HCT116 (cell line): ENCODE data around the gene SUMO4. TPM values are rescaled to one million over a fixed set of nuclear protein-coding genes. Genes with fewer than 3 reads are reported as not detected.

ENCODE experiments used
- ATAC-seq: fragments of 200-7000 bp; cut with Tn5 transposase; 2 replicates; pipeline ENCODE4 v1.9.1; 2020; ENCODE audit warnings: mild to moderate bottlenecking, moderate library complexity
- BruUV-seq: library from RNA; stranded (reverse); fragments of 400-500 nt; replicated peaks from 2 replicates; lab custom pipeline; 2021; lab: Mats Ljungman, UMichigan
- CTCF ChIA-PET: fragments of 300-600 bp; sonication (Branson Sonifier 250); formaldehyde crosslinking; loops from one replicate; lab custom pipeline; 2021; ENCODE audit warnings: antibody characterized with exemption; lab: Charles Lee
- POLR2A ChIA-PET: fragments of 300-600, 350-600 bp; sonication (Branson Sonifier 250); formaldehyde crosslinking; loops from one replicate; lab custom pipeline; 2021; ENCODE audit warnings: antibody characterized with exemption; lab: Charles Lee
- RAD21 ChIA-PET, 2 experiments: fragments of 300-600 bp; sonication (Branson Sonifier 250); formaldehyde crosslinking; loops; one replicate each; lab custom pipeline; 2023; ENCODE audit warnings: low total read pairs in 2 of 2; ENCODE audit not compliant: uncharacterized antibody in 2 of 2, unreplicated experiment in 2 of 2, low non-redundant PET in 1 of 2; lab: Charles Lee
- DNase-seq: peaks from one replicate; pipeline ENCODE4 v3.0.0-alpha.2; 2010; ENCODE audit warnings: low read depth, low spot score
- H2AFZ ChIP-seq: fragments of 200-600 bp; shearing (Covaris generic), sonication (generic); 2 replicates; pipeline ENCODE4 v1.6.1; 2017; ENCODE audit warnings: low read depth, mixed run types, mixed read lengths, antibody characterized with exemption, low read length; ENCODE audit not compliant: poor library complexity, severe bottlenecking
- H3K27ac ChIP-seq: 2 replicates; pipeline ENCODE4 v1.5.1; 2012; ENCODE audit warnings: low read depth, low read length
- H3K27me3 ChIP-seq: fragments of 200-600 bp; sonication (generic); 2 replicates; pipeline ENCODE4 v1.6.1; 2016; ENCODE audit warnings: mixed run types, low read length, mixed read lengths; ENCODE audit not compliant: insufficient read depth
- H3K36me3 ChIP-seq, 2 experiments: fragments of 200-500 bp in 1 of 2; fragments of 200-600 bp in 1 of 2; sonication (Bioruptor generic) in 1 of 2; sonication (generic) in 1 of 2; 2 replicates each; pipeline versions ENCODE4 v1.5.1 to v1.6.1; 2014 to 2016; ENCODE audit warnings: low read length in 2 of 2, inconsistent platforms in 1 of 2, mixed read lengths in 1 of 2, mixed run types in 1 of 2; ENCODE audit not compliant: insufficient read depth in 2 of 2, control insufficient read depth in 1 of 2
- H3K4me1 ChIP-seq, 2 experiments: fragments of 200-600 bp in 1 of 2; sonication (generic) in 1 of 2; 2 replicates each; pipeline versions ENCODE4 v1.5.1 to v1.6.1; 2012 to 2017; ENCODE audit warnings: low read length in 2 of 2, inconsistent platforms in 1 of 2, mild to moderate bottlenecking in 1 of 2, mixed read lengths in 1 of 2, mixed run types in 1 of 2, moderate library complexity in 1 of 2; ENCODE audit not compliant: insufficient read depth in 2 of 2, control insufficient read depth in 1 of 2
- H3K4me2 ChIP-seq: fragments of 200-600 bp; sonication (generic); 2 replicates; pipeline ENCODE4 v1.6.1; 2017; ENCODE audit warnings: mixed run types, low read length, mixed read lengths
- H3K4me3 ChIP-seq, 2 experiments: fragments of 200-600 bp in 1 of 2; sonication (generic) in 1 of 2; replicated peaks in 1 of 2; 2 replicates each; pipeline ENCODE4 v1.5.1; 2011 to 2016; ENCODE audit warnings: low read length in 2 of 2, control low read depth in 1 of 2, low read depth in 1 of 2, mild to moderate bottlenecking in 1 of 2, mixed read lengths in 1 of 2, mixed run types in 1 of 2
- H3K79me2 ChIP-seq: fragments of 200-600 bp; sonication (generic); 2 replicates; pipeline ENCODE4 v1.6.1; 2017; ENCODE audit warnings: mild to moderate bottlenecking, mixed run types, low read length, moderate library complexity, mixed read lengths; ENCODE audit not compliant: insufficient read depth
- H3K9ac ChIP-seq: fragments of 200-600 bp; sonication (generic); 2 replicates; pipeline ENCODE4 v1.6.1; 2016; ENCODE audit warnings: low read length, mixed read lengths
- H3K9me2 ChIP-seq: fragments of 200-600 bp; sonication (generic), shearing (Covaris generic); 2 replicates; pipeline ENCODE4 v1.6.1; 2017; ENCODE audit warnings: mixed run types, mild to moderate bottlenecking, moderate library complexity; ENCODE audit not compliant: insufficient read depth
- H3K9me3 ChIP-seq, 2 experiments: fragments of 200-500 bp in 1 of 2; fragments of 200-600 bp in 1 of 2; sonication (Bioruptor generic) in 1 of 2; sonication (generic) in 1 of 2; 2 replicates each; pipeline ENCODE4 v1.6.1; 2014 to 2017; ENCODE audit warnings: low read length in 2 of 2, mixed read lengths in 2 of 2, inconsistent platforms in 1 of 2, low read depth in 1 of 2, mild to moderate bottlenecking in 1 of 2, mixed run types in 1 of 2, moderate library complexity in 1 of 2; ENCODE audit not compliant: control insufficient read depth in 1 of 2, insufficient read depth in 1 of 2
- H4K20me1 ChIP-seq: fragments of 200-600 bp; sonication (generic), shearing (Covaris generic); 2 replicates; pipeline ENCODE4 v1.6.1; 2017; ENCODE audit warnings: mixed run types, mild to moderate bottlenecking, moderate library complexity; ENCODE audit not compliant: insufficient read depth
- ATF3 ChIP-seq: IDR thresholded peaks from 2 replicates; pipeline ENCODE4 v1.6.1; 2012
- CBX3 ChIP-seq: IDR thresholded peaks from 2 replicates; pipeline ENCODE4 v1.6.1; 2012; ENCODE audit warnings: low read depth
- CEBPB ChIP-seq: IDR thresholded peaks from 2 replicates; pipeline ENCODE4 v1.6.1; 2012; ENCODE audit warnings: low read depth
- CTCF ChIP-seq, 3 experiments: fragments of 200-600 bp in 1 of 3; sonication (generic) in 1 of 3; IDR thresholded peaks in 2 of 3; conservative IDR thresholded peaks in 1 of 3; 2 replicates each; pipeline ENCODE4 v1.5.1; 2012 to 2017; ENCODE audit warnings: low read depth in 2 of 3, low read length in 2 of 3, antibody characterized with exemption in 1 of 3, borderline replicate concordance in 1 of 3, control low read depth in 1 of 3, mild to moderate bottlenecking in 1 of 3, mixed read lengths in 1 of 3, mixed run types in 1 of 3, moderate library complexity in 1 of 3; ENCODE audit not compliant: insufficient read depth in 1 of 3
- EGR1 ChIP-seq: IDR thresholded peaks from 2 replicates; pipeline ENCODE4 v1.6.1; 2012; ENCODE audit warnings: low read depth
- EZH2 ChIP-seq: fragments of 200-600 bp; sonication (generic); IDR thresholded peaks from 2 replicates; pipeline ENCODE4 v1.6.1; 2017; ENCODE audit warnings: antibody characterized with exemption, mixed run types
- EZH2phosphoT487 ChIP-seq: fragments of 200-600 bp; IDR thresholded peaks from 2 replicates; pipeline ENCODE4 v1.6.1; 2018; ENCODE audit warnings: antibody characterized with exemption, borderline replicate concordance
- FOSL1 ChIP-seq: IDR thresholded peaks from 2 replicates; pipeline ENCODE4 v1.6.1; 2012; ENCODE audit warnings: low read depth
- POLR2A ChIP-seq: IDR thresholded peaks from 2 replicates; pipeline ENCODE4 v1.7.0; 2011; ENCODE audit warnings: borderline replicate concordance; ENCODE audit not compliant: insufficient read depth, insufficient read length; ENCODE audit errors: extremely low read depth
- RAD21 ChIP-seq: IDR thresholded peaks from 2 replicates; pipeline ENCODE4 v1.6.1; 2012; ENCODE audit warnings: low read depth, mild to moderate bottlenecking
- REST ChIP-seq: IDR thresholded peaks from 2 replicates; pipeline ENCODE4 v1.6.1; 2012; ENCODE audit warnings: low read depth
- SP1 ChIP-seq: IDR thresholded peaks from 2 replicates; pipeline ENCODE4 v1.6.1; 2012; ENCODE audit warnings: low read depth
- SRF ChIP-seq: IDR thresholded peaks from 2 replicates; pipeline ENCODE4 v1.6.1; 2012; ENCODE audit warnings: low read depth
- ZBTB33 ChIP-seq: IDR thresholded peaks from 2 replicates; pipeline ENCODE4 v1.6.1; 2011; ENCODE audit warnings: mild to moderate bottlenecking, low read length, moderate library complexity; ENCODE audit not compliant: insufficient replicate concordance; ENCODE audit errors: extremely low read depth
- ZFX ChIP-seq: fragments of 450-650 bp; IDR thresholded peaks from 2 replicates; pipeline ENCODE4 v1.6.1; 2017
- intact Hi-C: fragments of 100-400 bp; cut with micrococcal nuclease; formaldehyde crosslinking; loops from 2 replicates; pipeline ENCODE4 v1.10.0; 2022
- total RNA-seq: library from RNA; stranded (reverse); gene quantifications from one replicate; pipeline ENCODE4 v1.2.1, GENCODE V29; 2021; ENCODE audit not compliant: unreplicated experiment

The SUMO4 gene
- total RNA-seq, 1 experiment from 2014 or later: 1.6 TPM

GRCh38 chr6:149380523-149380922 is 19.5 kb upstream of the SUMO4 start (continued):
- no peak for TF ChIP-seq ZBTB33
- no peak for TF ChIP-seq POLR2A

- CTCF ChIA-PET: no interaction called here
- no TSS peak for BruUV-seq
- RAD21 ChIA-PET: no interaction called here
- no peaks in the 10 kb centered on the region for H3K4me1 ChIP-seq
- peaks cover 10 to 14% of the 10 kb centered on the region in 2 experiments for H3K36me3 ChIP-seq
- no peaks in the 10 kb centered on the region for H3K9me2 ChIP-seq
- intact Hi-C loops: no loop called here
- no peak overlapping the region for H3K9ac ChIP-seq
- H3K4me3 ChIP-seq: no peak overlapping the region
- peaks cover 4% of the 10 kb centered on the region; the same call in 1 of the 2 replicates for H4K20me1 ChIP-seq
- no peak for ATAC-seq
- no peak overlapping the region for H2AFZ ChIP-seq
- no peaks in the 10 kb centered on the region for H3K27me3 ChIP-seq
- no peak for DNase-seq
- peaks cover 28% of the 10 kb centered on the region for H3K79me2 ChIP-seq
- H3K9me3 ChIP-seq: no peaks in the 10 kb centered on the region; a peak in 1 of 4 replicates
- POLR2A ChIA-PET: no interaction called here
- H3K4me2 ChIP-seq: no peak overlapping the region
- H3K27ac ChIP-seq: no peak overlapping the region
- no peak for TF ChIP-seq CBX3
- TF ChIP-seq SP1: no peak
- no peak for TF ChIP-seq EGR1
- TF ChIP-seq RAD21: no peak
- TF ChIP-seq REST: no peak
- TF ChIP-seq EZH2: no peak
- no peak for TF ChIP-seq ZFX
- no peak for TF ChIP-seq CEBPB
- no peak for TF ChIP-seq CTCF (IDR thresholded peaks at IDR 0.05 in 2 of 3, conservative IDR thresholded peaks at IDR 0.05 in 1 of 3; ENCODE audit: borderline replicate concordance in 1 of 3, insufficient read depth in 1 of 3, low read depth in 2 of 3, low read length in 2 of 3)
- TF ChIP-seq EZH2phosphoT487: no peak
- TF ChIP-seq ATF3: no peak
- TF ChIP-seq SRF: no peak
- TF ChIP-seq FOSL1: no peak
- TF ChIP-seq, all 23 proteins: peak for 0
These were observed 16.7 kb upstream of the SUMO4 start for GRCh38 chr6:149383371-149383770.
